IMR-90 (cell line): ENCODE results near the gene CNBD2. TPM values are rescaled to one million over a fixed set of nuclear protein-coding genes. Genes with fewer than 3 reads are reported as not detected.
A peak's percentile ranks its signal among the peaks of the same experiment; 100 is the strongest.
"Not testable (repeated sequence)": the region's sequence is repeated elsewhere in the genome, so short reads cannot be mapped to it uniquely, and the experiment has no call there.

Experiments used
- ATAC-seq: fragments of 200-7000 bp; cut with Tn5 transposase; 2 replicates; pipeline ENCODE4 v1.9.1; 2020; ENCODE audit warnings: low read depth, mild to moderate bottlenecking, moderate library complexity
- BruUV-seq: library from RNA; stranded (reverse); fragments of 400-500 nt; replicated peaks from 2 replicates; lab custom pipeline; 2021; lab: Mats Ljungman, UMichigan
- CTCF ChIA-PET: fragments of 300-600 bp; formaldehyde crosslinking; extraction: SDS; loops from one replicate; lab custom pipeline; 2021; ENCODE audit warnings: antibody characterized with exemption; lab: Yijun Ruan, JAX
- POLR2A ChIA-PET: fragments of 300-600 bp; sonication (Branson Sonifier 250); formaldehyde crosslinking; loops from one replicate; lab custom pipeline; 2022; ENCODE audit warnings: antibody characterized with exemption; ENCODE audit not compliant: unreplicated experiment; lab: Charles Lee
- DNase-seq: peaks from one replicate; pipeline ENCODE4 v3.0.0; 2013
- H2AFZ ChIP-seq: replicated peaks from 2 replicates; pipeline ENCODE3; 2013; ENCODE audit warnings: low read length, mild to moderate bottlenecking; ENCODE audit not compliant: poor library complexity
- H2AK5ac ChIP-seq: 2 replicates; pipeline ENCODE4 v1.6.1; 2013; ENCODE audit warnings: low read depth, low read length, inconsistent platforms
- H2AK9ac ChIP-seq: replicated peaks from 2 replicates; pipeline ENCODE3; 2013; ENCODE audit warnings: mild to moderate bottlenecking, low read depth, low read length, moderate library complexity; ENCODE audit not compliant: poor library complexity
- H2BK120ac ChIP-seq: 2 replicates; pipeline ENCODE4 v1.6.1; 2013; ENCODE audit warnings: low read depth, low read length, inconsistent platforms
- H2BK15ac ChIP-seq: 3 replicates; pipeline ENCODE4 v1.6.1; 2013; ENCODE audit warnings: low read depth, low read length, inconsistent platforms
- H2BK20ac ChIP-seq: 2 replicates; pipeline ENCODE4 v1.6.1; 2013; ENCODE audit warnings: low read depth, mild to moderate bottlenecking, inconsistent platforms, low read length, moderate library complexity
- H2BK5ac ChIP-seq: 2 replicates; pipeline ENCODE4 v1.6.1; 2013; ENCODE audit warnings: mild to moderate bottlenecking, low read depth, low read length, inconsistent platforms; ENCODE audit not compliant: poor library complexity, severe bottlenecking
- H3K14ac ChIP-seq: replicated peaks from 2 replicates; pipeline ENCODE4 v1.6.1; 2013; ENCODE audit warnings: low read depth, low read length, inconsistent platforms
- H3K18ac ChIP-seq: 2 replicates; pipeline ENCODE4 v1.6.1; 2013; ENCODE audit warnings: low read depth, low read length, control low read depth
- H3K23ac ChIP-seq: 2 replicates; pipeline ENCODE4 v1.6.1; 2013; ENCODE audit warnings: low read depth, low read length, inconsistent platforms
- H3K27ac ChIP-seq: 2 replicates; pipeline ENCODE4 v1.5.1; 2013; ENCODE audit warnings: mild to moderate bottlenecking, control low read depth, low read length; ENCODE audit not compliant: insufficient read depth
- H3K27me3 ChIP-seq: 2 replicates; pipeline ENCODE4 v1.6.1; 2013; ENCODE audit warnings: low read length; ENCODE audit not compliant: control insufficient read depth, insufficient read depth
- H3K36me3 ChIP-seq: 2 replicates; pipeline ENCODE4 v1.6.1; 2013; ENCODE audit warnings: low read length, mixed read lengths; ENCODE audit not compliant: control insufficient read depth, insufficient read depth
- H3K4ac ChIP-seq: 2 replicates; pipeline ENCODE4 v1.6.1; 2013; ENCODE audit warnings: low read depth, low read length, inconsistent platforms
- H3K4me1 ChIP-seq: 2 replicates; pipeline ENCODE4 v1.6.1; 2013; ENCODE audit warnings: low read length, mixed read lengths; ENCODE audit not compliant: control insufficient read depth, insufficient read depth
- H3K4me2 ChIP-seq: 2 replicates; pipeline ENCODE4 v1.6.1; 2013; ENCODE audit warnings: low read depth, mild to moderate bottlenecking, control low read depth, low read length, moderate library complexity
- H3K4me3 ChIP-seq: 2 replicates; pipeline ENCODE4 v1.5.1; 2013; ENCODE audit warnings: low read depth, mild to moderate bottlenecking, control low read depth, low read length, moderate library complexity; ENCODE audit not compliant: insufficient read depth
- H3K56ac ChIP-seq: 2 replicates; pipeline ENCODE4 v1.6.1; 2013; ENCODE audit warnings: low read length, inconsistent platforms; ENCODE audit not compliant: insufficient read depth; ENCODE audit errors: extremely low read depth
- H3K79me1 ChIP-seq, 2 experiments: 2 replicates each; pipeline ENCODE4 v1.6.1; 2013; ENCODE audit warnings: low read length in 2 of 2, inconsistent platforms in 1 of 2, low read depth in 1 of 2
- H3K9ac ChIP-seq: 2 replicates; pipeline ENCODE4 v1.6.1; 2013; ENCODE audit warnings: low read depth, low read length, control low read depth
- H3K9me1 ChIP-seq: 2 replicates; pipeline ENCODE4 v1.6.1; 2013; ENCODE audit warnings: low read length, inconsistent platforms; ENCODE audit not compliant: insufficient read depth
- H3K9me3 ChIP-seq: 2 replicates; pipeline ENCODE4 v1.6.1; 2013; ENCODE audit warnings: low read length; ENCODE audit not compliant: control insufficient read depth, insufficient read depth
- H4K20me1 ChIP-seq: 2 replicates; pipeline ENCODE4 v1.6.1; 2013; ENCODE audit warnings: low read length, inconsistent platforms; ENCODE audit not compliant: insufficient read depth
- H4K5ac ChIP-seq: 2 replicates; pipeline ENCODE4 v1.6.1; 2013; ENCODE audit warnings: mild to moderate bottlenecking, low read depth, low read length, control low read depth
- H4K8ac ChIP-seq, 2 experiments: 2 replicates each; pipeline ENCODE4 v1.6.1; 2013; ENCODE audit warnings: low read depth in 2 of 2, low read length in 2 of 2, control low read depth in 1 of 2, inconsistent platforms in 1 of 2
- H4K91ac ChIP-seq: 2 replicates; pipeline ENCODE4 v1.6.1; 2013; ENCODE audit warnings: low read depth, low read length, inconsistent platforms; ENCODE audit not compliant: insufficient read depth
- BHLHE40 ChIP-seq: fragments of 150-350 bp; IDR thresholded peaks from 2 replicates; pipeline ENCODE4 v1.6.1; 2016; ENCODE audit warnings: mild to moderate bottlenecking, low read depth, low read length
- MAFK ChIP-seq: IDR thresholded peaks from 2 replicates; pipeline ENCODE4 v1.6.1; 2012; ENCODE audit warnings: low read depth, low read length, improper control_type of control experiment
- whole genome bisulfite sequencing, 2 experiments: methylation state at CpG; one replicate each; pipeline versions ENCODE4 v1.1.5 to v1.1.7; 2013; ENCODE audit warnings: missing lambda C conversion rate in 2 of 2; ENCODE audit not compliant: insufficient read length in 1 of 2; ENCODE audit errors: extremely low coverage in 2 of 2; 5-methylcytosine and 5-hydroxymethylcytosine counted together
- dilution Hi-C: fragments of 300-500 bp; cut with HindIII; formaldehyde crosslinking; loops from one replicate; pipeline ENCODE4 v1.14.3; 2018; ENCODE audit warnings: low sequenced_read_pairs; ENCODE audit not compliant: unreplicated experiment
- in situ Hi-C: fragments of 300-500 bp; cut with MboI; formaldehyde crosslinking; loops from 3 replicates; pipeline ENCODE4 v1.14.3; 2019; ENCODE audit warnings: low sequenced_read_pairs, inconsistent platforms, mixed read lengths
- intact Hi-C: fragments of 100-400 bp; cut with micrococcal nuclease; formaldehyde crosslinking; loops from 2 replicates; pipeline ENCODE4 v1.10.0; 2022
- polyA plus RNA-seq, 3 experiments: library from polyadenylated mRNA; depleted of rRNA; stranded (reverse); fragments of >200 nt; gene quantifications; 2 replicates each; pipeline ENCODE4 v1.2.3, GENCODE V29; 2012; ENCODE audit warnings: low replicate concordance in 1 of 3
- total RNA-seq: library from RNA; depleted of rRNA; stranded (reverse); fragments of >200 nt; gene quantifications from 2 replicates; pipeline ENCODE4 v1.2.3, GENCODE V29; 2012

Gene CNBD2
- total and polyA plus RNA-seq, 2 of the 4 experiments (the other 2 are of a cell fraction): 0.90 to 1.7 TPM

DNA sequence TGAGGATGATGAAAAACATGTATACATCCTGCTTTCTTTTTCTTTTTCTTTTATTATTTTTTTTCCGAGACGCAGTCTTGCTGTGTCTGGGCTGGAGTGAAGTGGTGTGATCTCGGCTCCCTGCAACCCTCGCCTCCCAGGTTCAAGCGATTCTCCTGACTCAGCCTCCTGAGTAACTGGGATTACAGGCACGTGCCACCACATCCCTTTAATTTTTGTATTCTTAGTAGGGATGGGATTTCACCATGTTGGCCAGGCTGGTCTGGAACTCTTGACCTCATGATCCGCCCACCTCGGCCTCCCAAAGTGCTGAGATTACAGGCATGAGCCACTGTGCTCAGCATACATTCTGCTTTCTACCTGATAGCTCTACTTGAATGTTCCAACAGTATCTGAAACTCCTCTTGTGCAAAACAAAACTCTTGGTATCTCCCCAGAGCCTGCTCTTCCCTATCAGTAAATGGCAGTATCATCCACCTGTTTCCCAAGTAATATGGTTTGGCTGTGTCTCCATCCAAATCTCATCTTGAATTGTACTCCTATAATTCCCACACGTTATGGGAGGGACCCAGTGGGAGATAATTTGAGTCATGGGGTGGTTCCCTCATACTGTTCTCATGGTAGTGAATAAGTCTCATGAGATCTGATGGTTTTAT lies 85.6 kb downstream of the CNBD2 start:
- H3K9ac ChIP-seq, H2BK15ac ChIP-seq, H3K36me3 ChIP-seq, H2BK20ac ChIP-seq, H3K23ac ChIP-seq, H3K4me1 ChIP-seq, H2BK120ac ChIP-seq, H3K9me1 ChIP-seq, H2BK5ac ChIP-seq, H3K18ac ChIP-seq, H3K79me1 ChIP-seq, ATAC-seq, H4K91ac ChIP-seq, H4K20me1 ChIP-seq, H3K14ac ChIP-seq, BruUV-seq, H4K5ac ChIP-seq, H2AFZ ChIP-seq, H3K27ac ChIP-seq, H3K4ac ChIP-seq, H3K4me2 ChIP-seq, H2AK9ac ChIP-seq, H3K9me3 ChIP-seq, H4K8ac ChIP-seq, H3K56ac ChIP-seq, H3K27me3 ChIP-seq, in situ Hi-C loops, dilution Hi-C loops, H2AK5ac ChIP-seq, H3K4me3 ChIP-seq, POLR2A ChIA-PET: not testable (repeated sequence)
- peak; percentile 17; the same call in 1 of the 2 replicates for TF ChIP-seq MAFK
- peak; percentile 81 for TF ChIP-seq BHLHE40
- CTCF ChIA-PET: interaction anchor here (0.6 kb wide), 1 partner anchor 59 kb away, joined by 3 read pairs; no protein-coding TSS in a partner anchor
- peak; percentile 15 for DNase-seq
- WGBS, 2 experiments: 67% methylated on average over 1 of the region's 9 CpGs; no CpG with 5 or more reads in 1 of the 2 experiments
- intact Hi-C loops: loop anchor here (5.0 kb wide), 1 partner anchor 62 kb away; no protein-coding TSS in a partner anchor
